HG03039 (cell line): Measurements from ENCODE around the gene PRSS36.
"Not testable (repeated sequence)": the region's sequence is repeated elsewhere in the genome, so short reads cannot be mapped to it uniquely, and the experiment has no call there.

Experiments used
- ATAC-seq: cut with Tn5 transposase; IDR thresholded peaks from one replicate; pipeline ENCODE4 v1.9.1; 2021; ENCODE audit warnings: mild to moderate bottlenecking, moderate library complexity; ENCODE audit not compliant: unreplicated experiment

PRSS36 gene

GRCh38 chr16:31149894-31150890 is at the start of gene PRSS36:
Gene PRSS36, minus strand, starts transcription at chr16:31150066. Its CDS starts 31 bp downstream, at chr16:31150035.
- ATAC-seq = no peak

- no peak for ATAC-seq
Measured at GRCh38 chr16:31199430-31200041, 49.7 kb upstream of the PRSS36 start.

- no peak for ATAC-seq
Measured at GRCh38 chr16:31198207-31198882, 48.5 kb upstream of the PRSS36 start.

GRCh38 chr16:31196324-31197088 is 46.6 kb upstream of the PRSS36 start:
- no peak for ATAC-seq

GRCh38 chr16:31195861-31196260 is 46.0 kb upstream of the PRSS36 start:
- not testable (repeated sequence) for ATAC-seq

GRCh38 chr16:31194898-31195297 is 45.0 kb upstream of the PRSS36 start:
- no peak for ATAC-seq

GRCh38 chr16:31193874-31194273 is 44.0 kb upstream of the PRSS36 start:
- no peak for ATAC-seq

GRCh38 chr16:31192856-31193642 is 43.2 kb upstream of the PRSS36 start:
- no peak for ATAC-seq

GRCh38 chr16:31191697-31192428 is 42.0 kb upstream of the PRSS36 start:
- ATAC-seq = no peak

- ATAC-seq = no peak
Measured at GRCh38 chr16:31190818-31191444, 41.1 kb upstream of the PRSS36 start.

- no peak for ATAC-seq
Measured at GRCh38 chr16:31190061-31190460, 40.2 kb upstream of the PRSS36 start.

GRCh38 chr16:31189412-31189778 is 39.5 kb upstream of the PRSS36 start:
- ATAC-seq = no peak

GRCh38 chr16:31188450-31189411 is 38.9 kb upstream of the PRSS36 start:
- ATAC-seq = no peak

GRCh38 chr16:31187808-31188189 is 37.9 kb upstream of the PRSS36 start:
- no peak for ATAC-seq

- ATAC-seq = no peak
Measured at GRCh38 chr16:31186930-31187807, 37.3 kb upstream of the PRSS36 start.

- no peak for ATAC-seq
Measured at GRCh38 chr16:31186176-31186575, 36.3 kb upstream of the PRSS36 start.

- no peak for ATAC-seq
Measured at GRCh38 chr16:31185339-31185738, 35.5 kb upstream of the PRSS36 start.
